HG02759 (cell line): ENCODE results near the gene TMUB1.

Source experiments
- ATAC-seq: cut with Tn5 transposase; IDR thresholded peaks from one replicate; pipeline ENCODE4 v1.9.1; 2021; ENCODE audit warnings: mild to moderate bottlenecking, moderate library complexity; ENCODE audit not compliant: unreplicated experiment

The TMUB1 gene

GRCh38 chr7:151086802-151087244, 3.5 kb upstream of the TMUB1 start:
- ATAC-seq: no peak

- ATAC-seq: peak; percentile 52
Observed at GRCh38 chr7:151085691-151086620, 2.7 kb upstream of the TMUB1 start, which contains the start of gene AGAP3. AGAP3 (plus strand) TSS chr7:151086475; CDS start chr7:151086742, 267 bp downstream.

- no peak for ATAC-seq
Observed at GRCh38 chr7:151085329-151085690, 2.0 kb upstream of the TMUB1 start.

GRCh38 chr7:151083824-151084160, 499 bp upstream of the TMUB1 start:
- ATAC-seq: no peak

- ATAC-seq: no peak
Observed at GRCh38 chr7:151082141-151083070, 887 bp downstream of the TMUB1 start.

- no peak for ATAC-seq
Observed at GRCh38 chr7:151081170-151082101, 1.9 kb downstream of the TMUB1 start.

GRCh38 chr7:151080522-151081169, 2.6 kb downstream of the TMUB1 start, which contains the start of gene FASTK:
FASTK (minus strand) TSS chr7:151080809; CDS start chr7:151080766, 43 bp downstream.
- ATAC-seq: peak; percentile 85

GRCh38 chr7:151080067-151080521, 3.2 kb downstream of the TMUB1 start:
- ATAC-seq: peak; percentile 0

- ATAC-seq: no peak
Observed at GRCh38 chr7:151079199-151079910, 3.9 kb downstream of the TMUB1 start.

- ATAC-seq: no peak
Observed at GRCh38 chr7:151078233-151079040, 4.9 kb downstream of the TMUB1 start.

GRCh38 chr7:151077705-151078232, 5.5 kb downstream of the TMUB1 start:
- ATAC-seq: no peak

GRCh38 chr7:151076863-151077704, 6.2 kb downstream of the TMUB1 start:
- no peak for ATAC-seq

- ATAC-seq: no peak
Observed at GRCh38 chr7:151075978-151076426, 7.3 kb downstream of the TMUB1 start.

- no peak for ATAC-seq
Observed at GRCh38 chr7:151075662-151075971, 7.7 kb downstream of the TMUB1 start.

GRCh38 chr7:151074817-151075661, 8.3 kb downstream of the TMUB1 start:
- ATAC-seq: no peak

GRCh38 chr7:151073990-151074389, 9.3 kb downstream of the TMUB1 start:
- no peak for ATAC-seq
